ENCODE data around the gene SPTB. TPM values are rescaled to one million over a fixed set of nuclear protein-coding genes. Genes with fewer than 3 reads are reported as not detected.
A peak's percentile ranks its signal among the peaks of the same experiment; 100 is the strongest.

The SPTB gene
- total and polyA plus RNA-seq, 4 donors: 1.1 to 7.9 (median 3.5) TPM

DNA sequence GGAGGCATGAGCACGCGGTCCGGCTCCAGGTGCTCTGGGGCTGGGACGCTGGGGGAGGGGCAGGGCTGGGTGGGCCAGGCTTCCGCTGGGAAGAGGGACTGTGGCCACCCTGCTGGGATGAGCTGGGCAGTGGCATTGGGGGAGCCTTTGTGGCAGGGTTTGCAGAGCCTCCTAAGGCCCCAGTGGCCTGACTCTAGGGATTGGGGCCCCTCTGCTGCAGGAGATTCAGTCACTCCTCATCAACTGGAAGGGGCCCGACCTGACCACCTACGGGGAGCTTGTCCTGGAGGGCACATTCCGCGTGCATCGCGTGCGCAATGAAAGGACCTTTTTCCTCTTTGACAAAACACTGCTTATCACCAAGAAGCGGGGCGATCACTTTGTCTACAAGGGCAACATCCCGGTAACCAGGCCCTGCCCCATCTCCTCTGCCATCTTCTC is 148.5 kb downstream of the SPTB start:
- DNase-seq (peak in 1 of 2 donors; percentile 73), ATAC-seq (ENCODE audit: low FRiP score) (no peak)
- H3K36me3 ChIP-seq (ENCODE audit: control insufficient read depth in 1 of 2, insufficient read depth in 2 of 2, low read length in 1 of 2): peaks cover 0 to 5% of the 10 kb centered on the region in 2 donors
- no peaks in the 10 kb centered on the region for H3K4me1 ChIP-seq (ENCODE audit: control insufficient read depth in 1 of 2, insufficient read depth in 2 of 2, low read length in 2 of 2)
- no peak overlapping the region for H3K4me3 ChIP-seq (ENCODE audit: low read length in 2 of 2)
- WGBS, 2 donors: 87 to 89% methylated on average over 15 of the region's 15 CpGs
- H3K27me3 ChIP-seq (ENCODE audit: control insufficient read depth in 1 of 2, insufficient read depth in 2 of 2, low read length in 1 of 2): no peaks in the 10 kb centered on the region
- H3K9me3 ChIP-seq (ENCODE audit: control insufficient read depth, low read length): no peaks in the 10 kb centered on the region
- intact Hi-C loops (cut with DNase I): no loop called here
- no peak overlapping the region for H3K27ac ChIP-seq (ENCODE audit: low read depth in 1 of 2, low read length in 2 of 2)

GRCh38 chr14:64730681-64731080 is 149.0 kb downstream of the SPTB start:
- 83 to 87% methylated on average over 12 of the region's 12 CpGs for WGBS, 2 donors
- intact Hi-C loops (cut with DNase I): no loop called here
- Histone ChIP-seq H3K36me3 (ENCODE audit: control insufficient read depth in 1 of 2, insufficient read depth in 2 of 2, low read length in 1 of 2) (peaks cover 0 to 5% of the 10 kb centered on the region in 2 donors), H3K4me3 (ENCODE audit: low read length in 2 of 2) (no peak overlapping the region), H3K4me1 (ENCODE audit: control insufficient read depth in 1 of 2, insufficient read depth in 2 of 2, low read length in 2 of 2) (no peaks in the 10 kb centered on the region), H3K9me3 (ENCODE audit: control insufficient read depth, low read length) (no peaks in the 10 kb centered on the region), H3K27me3 (ENCODE audit: control insufficient read depth in 1 of 2, insufficient read depth in 2 of 2, low read length in 1 of 2) (no peaks in the 10 kb centered on the region), H3K27ac (ENCODE audit: low read depth in 1 of 2, low read length in 2 of 2) (no peak overlapping the region)
- ATAC-seq (ENCODE audit: low FRiP score) (no peak), DNase-seq (peak in 1 of 2 donors; percentile 75)

- 75 to 82% methylated on average over 1 of the region's 1 CpG for WGBS, 2 donors
- intact Hi-C loops (cut with DNase I): no loop called here
- Histone ChIP-seq H3K9me3 (ENCODE audit: control insufficient read depth, low read length) (no peaks in the 10 kb centered on the region), H3K36me3 (ENCODE audit: control insufficient read depth in 1 of 2, insufficient read depth in 2 of 2, low read length in 1 of 2) (peaks cover 0 to 5% of the 10 kb centered on the region in 2 donors), H3K4me3 (ENCODE audit: low read length in 2 of 2) (no peak overlapping the region), H3K4me1 (ENCODE audit: control insufficient read depth in 1 of 2, insufficient read depth in 2 of 2, low read length in 2 of 2) (no peaks in the 10 kb centered on the region), H3K27me3 (ENCODE audit: control insufficient read depth in 1 of 2, insufficient read depth in 2 of 2, low read length in 1 of 2) (no peaks in the 10 kb centered on the region), H3K27ac (ENCODE audit: low read depth in 1 of 2, low read length in 2 of 2) (no peak overlapping the region)
- DNase-seq (peak; percentile 15 to 47), ATAC-seq (ENCODE audit: low FRiP score) (no peak)
Measured at GRCh38 chr14:64730061-64730440, 149.7 kb downstream of the SPTB start.

GRCh38 chr14:64729386-64730060 is 150.2 kb downstream of the SPTB start:
- DNase-seq: peak; percentile 33 to 63
- Histone ChIP-seq H3K36me3 (ENCODE audit: control insufficient read depth in 1 of 2, insufficient read depth in 2 of 2, low read length in 1 of 2) (peaks cover 0 to 5% of the 10 kb centered on the region in 2 donors), H3K9me3 (ENCODE audit: control insufficient read depth, low read length) (no peaks in the 10 kb centered on the region), H3K4me1 (ENCODE audit: control insufficient read depth in 1 of 2, insufficient read depth in 2 of 2, low read length in 2 of 2) (no peaks in the 10 kb centered on the region), H3K27ac (ENCODE audit: low read depth in 1 of 2, low read length in 2 of 2) (no peak overlapping the region), H3K27me3 (ENCODE audit: control insufficient read depth in 1 of 2, insufficient read depth in 2 of 2, low read length in 1 of 2) (no peaks in the 10 kb centered on the region), H3K4me3 (ENCODE audit: low read length in 2 of 2) (no peak overlapping the region)
- intact Hi-C loops (cut with DNase I): loop anchor here (5.0 to 10.0 kb wide), 2 partner anchors 33 to 55 kb away; no protein-coding TSS in a partner anchor
- WGBS, 2 donors: 60 to 70% methylated on average over 5 of the region's 5 CpGs
- peak; percentile 44 for ATAC-seq (ENCODE audit: low FRiP score)

DNA sequence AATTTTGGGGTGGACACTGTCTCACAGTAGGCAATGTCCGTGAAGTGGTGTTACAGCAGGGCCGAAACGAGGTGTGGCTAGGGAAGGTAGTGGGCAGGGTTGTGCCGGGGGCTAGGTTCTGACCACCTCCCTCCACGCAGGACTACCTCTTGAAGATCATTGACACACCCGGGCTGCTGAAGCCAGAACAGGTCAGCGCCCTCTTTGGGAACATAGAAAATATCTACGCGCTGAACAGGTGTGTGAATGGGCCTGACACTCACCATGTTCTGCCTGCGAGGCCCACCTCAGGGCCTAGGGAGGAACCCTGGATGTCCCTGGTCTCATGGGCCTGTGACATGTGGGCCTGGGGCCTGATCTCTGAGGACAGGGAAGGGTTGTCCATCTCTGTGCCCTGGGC is 150.9 kb downstream of the SPTB start:
- no peak overlapping the region for H3K27ac ChIP-seq (ENCODE audit: low read depth in 1 of 2, low read length in 2 of 2)
- intact Hi-C loops (cut with DNase I): loop anchor here (5.0 to 10.0 kb wide), 2 partner anchors 33 to 54 kb away; no protein-coding TSS in a partner anchor

DNA sequence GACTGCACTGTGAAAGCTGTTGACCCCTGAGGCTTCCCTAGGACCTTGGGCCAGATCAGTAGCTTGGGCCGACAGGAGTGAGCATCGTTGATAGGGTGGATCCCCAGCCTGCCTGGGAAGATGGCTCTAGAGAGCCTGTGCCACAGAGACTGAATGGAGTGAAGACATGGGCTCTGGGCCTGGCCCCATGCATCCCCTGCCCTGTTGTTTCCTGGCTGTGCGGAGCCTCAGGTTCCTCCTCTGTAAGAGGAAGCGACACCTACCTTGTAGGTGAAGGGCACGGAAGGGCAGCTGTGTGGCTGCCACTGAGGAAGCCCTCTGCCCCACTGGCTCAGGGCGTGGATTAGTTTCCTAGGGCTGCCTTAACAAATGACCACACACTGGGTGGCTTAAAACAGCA is 151.6 kb downstream of the SPTB start:
- DNase-seq (peak; percentile 26 to 38), ATAC-seq (ENCODE audit: low FRiP score) (no peak)
- Histone ChIP-seq H3K9me3 (ENCODE audit: control insufficient read depth, low read length) (no peaks in the 10 kb centered on the region), H3K4me3 (ENCODE audit: low read length in 2 of 2) (no peak overlapping the region), H3K27ac (ENCODE audit: low read depth in 1 of 2, low read length in 2 of 2) (no peak overlapping the region), H3K36me3 (ENCODE audit: control insufficient read depth in 1 of 2, insufficient read depth in 2 of 2, low read length in 1 of 2) (peaks cover 0 to 5% of the 10 kb centered on the region in 2 donors), H3K27me3 (ENCODE audit: control insufficient read depth in 1 of 2, insufficient read depth in 2 of 2, low read length in 1 of 2) (no peaks in the 10 kb centered on the region), H3K4me1 (ENCODE audit: control insufficient read depth in 1 of 2, insufficient read depth in 2 of 2, low read length in 2 of 2) (no peaks in the 10 kb centered on the region)
- 71 to 75% methylated on average over 6 of the region's 6 CpGs for WGBS, 2 donors
- intact Hi-C loops (cut with DNase I): loop anchor here (5.0 to 10.0 kb wide), 2 partner anchors 34 to 53 kb away; no protein-coding TSS in a partner anchor

More for the DNA sequence above, 150.9 kb downstream of the SPTB start:
- H3K4me1 ChIP-seq (ENCODE audit: control insufficient read depth in 1 of 2, insufficient read depth in 2 of 2, low read length in 2 of 2): no peaks in the 10 kb centered on the region
- H3K36me3 ChIP-seq (ENCODE audit: control insufficient read depth in 1 of 2, insufficient read depth in 2 of 2, low read length in 1 of 2): peaks cover 0 to 5% of the 10 kb centered on the region in 2 donors
- peak; percentile 29 to 46 for DNase-seq
- no peak for ATAC-seq (ENCODE audit: low FRiP score)
- H3K4me3 ChIP-seq (ENCODE audit: low read length in 2 of 2): no peak overlapping the region
- 93 to 94% methylated on average over 10 of the region's 10 CpGs for WGBS, 2 donors
- no peaks in the 10 kb centered on the region for H3K9me3 ChIP-seq (ENCODE audit: control insufficient read depth, low read length)
- H3K27me3 ChIP-seq (ENCODE audit: control insufficient read depth in 1 of 2, insufficient read depth in 2 of 2, low read length in 1 of 2): no peaks in the 10 kb centered on the region

- ATAC-seq (ENCODE audit: low FRiP score) (no peak), DNase-seq (peak; percentile 56 to 77)
- H3K9me3 ChIP-seq (ENCODE audit: control insufficient read depth, low read length): no peaks in the 10 kb centered on the region
- 18 to 27% methylated on average over 22 of the region's 22 CpGs for WGBS, 2 donors
- H3K27ac ChIP-seq (ENCODE audit: low read depth in 1 of 2, low read length in 2 of 2): no peak overlapping the region
- no peak overlapping the region for H3K4me3 ChIP-seq (ENCODE audit: low read length in 2 of 2)
- no peaks in the 10 kb centered on the region for H3K4me1 ChIP-seq (ENCODE audit: control insufficient read depth in 1 of 2, insufficient read depth in 2 of 2, low read length in 2 of 2)
- H3K36me3 ChIP-seq (ENCODE audit: control insufficient read depth in 1 of 2, insufficient read depth in 2 of 2, low read length in 1 of 2): peaks cover 0 to 5% of the 10 kb centered on the region in 2 donors
- no peaks in the 10 kb centered on the region for H3K27me3 ChIP-seq (ENCODE audit: control insufficient read depth in 1 of 2, insufficient read depth in 2 of 2, low read length in 1 of 2)
- intact Hi-C loops (cut with DNase I): loop anchor here (5.0 to 10.0 kb wide), 2 partner anchors 35 to 53 kb away; no protein-coding TSS in a partner anchor
Measured at GRCh38 chr14:64727551-64728071, 152.1 kb downstream of the SPTB start.

- intact Hi-C loops (cut with DNase I): loop anchor here (5.0 to 10.0 kb wide), 2 partner anchors 36 to 52 kb away; no protein-coding TSS in a partner anchor
- H3K9me3 ChIP-seq (ENCODE audit: control insufficient read depth, low read length): no peaks in the 10 kb centered on the region
- H3K27ac ChIP-seq (ENCODE audit: low read depth in 1 of 2, low read length in 2 of 2): no peak overlapping the region
- WGBS, 2 donors: 61 to 65% methylated on average over 5 of the region's 5 CpGs
- H3K4me3 ChIP-seq (ENCODE audit: low read length in 2 of 2): no peak overlapping the region
- DNase-seq (peak in 1 of 2 donors; percentile 73), ATAC-seq (ENCODE audit: low FRiP score) (no peak)
- peaks cover 0 to 2% of the 10 kb centered on the region in 2 donors for H3K36me3 ChIP-seq (ENCODE audit: control insufficient read depth in 1 of 2, insufficient read depth in 2 of 2, low read length in 1 of 2)
- H3K27me3 ChIP-seq (ENCODE audit: control insufficient read depth in 1 of 2, insufficient read depth in 2 of 2, low read length in 1 of 2): no peaks in the 10 kb centered on the region
- no peaks in the 10 kb centered on the region for H3K4me1 ChIP-seq (ENCODE audit: control insufficient read depth in 1 of 2, insufficient read depth in 2 of 2, low read length in 2 of 2)
Measured at GRCh38 chr14:64726585-64726890, 153.2 kb downstream of the SPTB start.
